ENCODE data around the gene PMM2.

Gene PMM2

GRCh38 chr16:8854298-8854948 lies 56.8 kb downstream of the PMM2 start:
- no peak for DNase-seq (ENCODE audit: low spot score)
- H3K27ac ChIP-seq = peak overlapping the region; percentile 96
- ChIA-PET POLR2A (ENCODE audit: low non-redundant PET) (interaction anchor here (1.2 kb wide), 1 partner anchor 9 kb away, joined by 3 read pairs; no protein-coding TSS in a partner anchor), CTCF (interaction anchor here (0.6 to 1.7 kb wide), 4 partner anchors 14 to 1737 kb away, joined by 3 to 7 read pairs (median 3); no protein-coding TSS in a partner anchor)
- no peak for TF ChIP-seq CTCF (conservative IDR thresholded peaks at IDR 0.05; ENCODE audit: low read depth)

GRCh38 chr16:8855051-8855786 lies 57.6 kb downstream of the PMM2 start:
- TF ChIP-seq CTCF (conservative IDR thresholded peaks at IDR 0.05; ENCODE audit: low read depth) = no peak
- ChIA-PET CTCF (interaction anchor here (0.6 to 1.7 kb wide), 3 partner anchors 13 to 104 kb away, joined by 3 to 7 read pairs (median 4); no protein-coding TSS in a partner anchor), POLR2A (ENCODE audit: low non-redundant PET) (interaction anchor here (1.2 kb wide), 1 partner anchor 9 kb away, joined by 3 read pairs; no protein-coding TSS in a partner anchor)
- DNase-seq (ENCODE audit: low spot score) = no peak
- peak overlapping the region; percentile 96 for H3K27ac ChIP-seq

- CTCF ChIA-PET = interaction anchor here (0.8 kb wide), 1 partner anchor 104 kb away, joined by 4 read pairs; no protein-coding TSS in a partner anchor
- POLR2A ChIA-PET (ENCODE audit: low non-redundant PET) = no interaction called here
- TF ChIP-seq CTCF (conservative IDR thresholded peaks at IDR 0.05; ENCODE audit: low read depth) = no peak
- peak overlapping the region; percentile 96 for H3K27ac ChIP-seq
- no peak for DNase-seq (ENCODE audit: low spot score)
Measured at GRCh38 chr16:8855972-8856371, 58.3 kb downstream of the PMM2 start.

DNA sequence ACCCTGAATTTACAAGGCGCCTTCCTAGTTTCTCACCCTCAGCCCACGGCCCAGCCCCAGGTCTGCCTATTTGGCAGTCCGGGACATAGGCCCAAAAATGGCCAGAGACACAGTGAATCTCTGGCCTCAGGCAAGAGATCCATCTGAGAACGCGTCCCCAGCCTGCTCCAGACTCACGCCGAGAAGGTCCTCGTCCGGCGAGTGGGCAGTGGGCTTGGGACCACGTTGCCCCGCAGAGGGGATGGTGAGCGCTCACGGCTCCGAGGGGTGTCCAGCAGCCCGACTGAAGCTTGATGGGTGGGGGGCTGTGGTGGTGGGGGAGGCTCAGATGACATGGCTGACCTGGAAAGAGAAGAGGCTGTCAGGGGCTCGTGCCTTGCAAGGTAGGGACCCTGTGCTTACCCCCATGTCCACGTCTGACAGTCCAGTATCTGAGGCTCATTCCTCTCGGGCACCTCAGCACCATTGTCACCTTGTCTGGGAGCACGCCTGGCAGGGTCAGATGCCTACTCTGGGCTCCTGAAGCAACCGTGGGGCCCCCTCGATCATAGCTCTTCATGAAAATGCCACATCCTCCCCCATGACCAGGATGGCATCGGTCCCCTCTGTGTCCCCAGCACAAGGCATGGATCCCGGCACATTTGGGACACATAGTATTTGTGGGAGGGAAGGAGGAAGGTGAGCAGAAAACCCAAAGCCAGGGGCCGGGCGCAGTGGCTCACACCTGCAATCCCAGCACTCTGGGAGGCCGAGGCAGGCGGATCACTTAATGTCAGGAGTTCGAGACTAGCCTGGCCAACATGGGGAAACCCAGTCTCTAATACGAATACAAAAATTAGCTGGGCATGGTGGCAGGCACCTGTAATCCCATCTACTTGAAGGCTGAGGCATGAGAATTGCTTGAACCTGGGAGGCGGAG lies 61.6 kb downstream of the PMM2 start:
- DNase-seq (ENCODE audit: low spot score) = no peak
- H3K27ac ChIP-seq = peak overlapping the region; percentile 57
- POLR2A ChIA-PET (ENCODE audit: low non-redundant PET) = no interaction called here
- TF ChIP-seq CTCF (conservative IDR thresholded peaks at IDR 0.05; ENCODE audit: low read depth) = no peak
- CTCF ChIA-PET = no interaction called here

DNA sequence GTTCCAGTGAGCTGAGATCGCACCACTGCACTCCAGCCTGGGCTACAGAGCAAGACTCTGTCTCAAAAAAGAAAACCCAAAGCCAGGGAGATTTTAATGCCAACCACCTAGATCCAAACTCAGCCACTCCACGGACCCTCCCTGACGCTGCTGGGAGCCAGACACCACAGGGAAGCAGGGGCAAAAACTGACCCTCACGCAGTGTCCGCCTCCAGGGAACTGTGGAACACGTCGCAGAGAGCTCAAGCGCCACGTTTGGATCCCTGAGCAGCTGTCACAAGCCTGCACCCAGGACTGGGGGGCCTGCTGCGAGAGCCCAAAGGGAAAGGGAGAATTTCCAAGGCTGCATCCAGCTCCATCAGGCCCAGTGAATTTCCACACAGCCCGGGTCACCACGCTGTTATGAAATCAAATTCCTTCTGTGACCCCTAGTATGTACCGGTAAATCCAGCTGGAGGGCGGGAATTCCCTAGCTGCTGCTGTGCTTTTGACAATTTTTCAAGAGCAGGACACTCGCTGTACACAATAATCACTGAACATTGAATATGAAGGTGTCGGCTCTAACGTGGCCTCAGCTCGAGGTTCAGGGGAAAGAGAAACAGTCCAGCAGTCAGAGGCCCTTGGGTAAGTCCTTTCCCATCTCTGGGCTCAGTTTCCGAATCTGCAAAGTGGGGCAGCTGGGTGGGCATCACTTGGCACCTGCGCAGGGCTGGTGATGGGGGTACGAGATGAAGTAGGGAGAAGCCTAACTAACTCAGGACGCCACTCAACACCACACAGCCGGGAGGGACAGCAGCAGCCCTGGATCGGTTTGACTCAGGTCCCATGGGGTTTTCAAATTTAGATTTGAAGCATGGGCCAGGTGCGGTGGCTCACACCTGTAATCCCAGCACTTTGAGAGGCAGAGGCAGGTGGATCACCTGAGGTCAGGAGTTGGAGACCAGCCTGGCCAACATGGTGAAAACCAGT lies 62.6 kb downstream of the PMM2 start:
- H3K27ac ChIP-seq = peak overlapping the region; percentile 57
- no peak for TF ChIP-seq CTCF (conservative IDR thresholded peaks at IDR 0.05; ENCODE audit: low read depth)
- POLR2A ChIA-PET (ENCODE audit: low non-redundant PET) = no interaction called here
- CTCF ChIA-PET = no interaction called here
- DNase-seq (ENCODE audit: low spot score) = no peak

All from RWPE1 (cell line).